ENCODE measurements around the gene JAZF1. TPM values are rescaled to one million over a fixed set of nuclear protein-coding genes. Genes with fewer than 3 reads are reported as not detected.

JAZF1 gene
- total and polyA plus RNA-seq, 11 donors = 10.3 to 46.2 (median 26.8) TPM

- no peak for TF ChIP-seq POLR2A (IDR thresholded peaks at IDR 0.05)
- no peak for TF ChIP-seq CTCF (IDR thresholded peaks at IDR 0.05)
- DNase-seq (no peak), ATAC-seq (no peak)
- intact Hi-C loops (cut with DNase I) = loop anchor here in 2 of 10 donors (10.0 kb wide), 2 partner anchors 84 to 164 kb away; no protein-coding TSS in a partner anchor
- Histone ChIP-seq H3K27me3 (no peaks in the 10 kb centered on the region), H3K36me3 (no peaks in the 10 kb centered on the region), H3K4me3 (no peak overlapping the region), H3K9me3 (no peaks in the 10 kb centered on the region), H3K27ac (no peak overlapping the region), H3K4me1 (peaks cover 0 to 4% (median 0%) of the 10 kb centered on the region in 12 donors)
Observed at GRCh38 chr7:27930910-27931476, 249.6 kb downstream of the JAZF1 start.

- DNase-seq = no peak
- Histone ChIP-seq H3K27me3 (no peaks in the 10 kb centered on the region), H3K4me3 (no peak overlapping the region), H3K9me3 (no peaks in the 10 kb centered on the region), H3K4me1 (peaks cover 0 to 5% (median 0%) of the 10 kb centered on the region in 12 donors), H3K27ac (no peak overlapping the region), H3K36me3 (no peaks in the 10 kb centered on the region)
- TF ChIP-seq CTCF (IDR thresholded peaks at IDR 0.05) = no peak
- TF ChIP-seq POLR2A (IDR thresholded peaks at IDR 0.05) = no peak
- 95 to 100% (median 98%) methylated on average over 3 of the region's 3 CpGs for WGBS, 4 donors
- intact Hi-C loops (cut with DNase I) = loop anchor here in 1 of 10 donors (5.0 kb wide), 1 partner anchor 93 kb away; no protein-coding TSS in a partner anchor
- no peak for ATAC-seq
Observed at GRCh38 chr7:27929127-27929526, 251.5 kb downstream of the JAZF1 start.

GRCh38 chr7:27928001-27928400 lies 252.6 kb downstream of the JAZF1 start:
- ATAC-seq (no peak), DNase-seq (no peak)
- Histone ChIP-seq H3K27me3 (no peaks in the 10 kb centered on the region), H3K4me3 (no peak overlapping the region), H3K36me3 (no peaks in the 10 kb centered on the region), H3K27ac (no peak overlapping the region), H3K4me1 (peaks cover 0 to 12% (median 2%) of the 10 kb centered on the region in 12 donors), H3K9me3 (no peaks in the 10 kb centered on the region)
- intact Hi-C loops (cut with DNase I) = loop anchor here in 1 of 10 donors (5.0 kb wide), 1 partner anchor 94 kb away; no protein-coding TSS in a partner anchor
- TF ChIP-seq CTCF (IDR thresholded peaks at IDR 0.05) (no peak), POLR2A (IDR thresholded peaks at IDR 0.05) (no peak)

- ATAC-seq (no peak), DNase-seq (no peak)
- WGBS, 4 donors = 91 to 93% (median 92%) methylated on average over 6 of the region's 6 CpGs
- H3K9me3 ChIP-seq = no peaks in the 10 kb centered on the region
- no peak overlapping the region for H3K4me3 ChIP-seq
- H3K27ac ChIP-seq = no peak overlapping the region
- H3K36me3 ChIP-seq = no peaks in the 10 kb centered on the region
- H3K27me3 ChIP-seq = no peaks in the 10 kb centered on the region
- no peak for TF ChIP-seq POLR2A (IDR thresholded peaks at IDR 0.05)
- no peak for TF ChIP-seq CTCF (IDR thresholded peaks at IDR 0.05)
- intact Hi-C loops (cut with DNase I) = loop anchor here in 1 of 10 donors (5.0 kb wide), 1 partner anchor 97 kb away; no protein-coding TSS in a partner anchor
- H3K4me1 ChIP-seq = peaks cover 0 to 24% (median 7%) of the 10 kb centered on the region in 12 donors
Observed at GRCh38 chr7:27925573-27926201, 254.9 kb downstream of the JAZF1 start.
